HCEC 1CT (cell line): Measurements from ENCODE around the gene EGLN3.
"Not testable (repeated sequence)": the region's sequence is repeated elsewhere in the genome, so short reads cannot be mapped to it uniquely, and the experiment has no call there.

Experiments
- DNase-seq: peaks from one replicate; pipeline ENCODE4 v3.0.0-alpha.2; 2017

The EGLN3 gene

GRCh38 chr14:33950320-33951182, at the start of gene EGLN3:
Gene EGLN3 (minus strand): TSS chr14:33951074. CDS start chr14:33950752, 322 bp downstream.
- DNase-seq: no peak

GRCh38 chr14:34000396-34000795, 49.5 kb upstream of the EGLN3 start:
- no peak for DNase-seq

- DNase-seq: no peak
Observed at GRCh38 chr14:33999771-34000291, 49.0 kb upstream of the EGLN3 start.

DNA sequence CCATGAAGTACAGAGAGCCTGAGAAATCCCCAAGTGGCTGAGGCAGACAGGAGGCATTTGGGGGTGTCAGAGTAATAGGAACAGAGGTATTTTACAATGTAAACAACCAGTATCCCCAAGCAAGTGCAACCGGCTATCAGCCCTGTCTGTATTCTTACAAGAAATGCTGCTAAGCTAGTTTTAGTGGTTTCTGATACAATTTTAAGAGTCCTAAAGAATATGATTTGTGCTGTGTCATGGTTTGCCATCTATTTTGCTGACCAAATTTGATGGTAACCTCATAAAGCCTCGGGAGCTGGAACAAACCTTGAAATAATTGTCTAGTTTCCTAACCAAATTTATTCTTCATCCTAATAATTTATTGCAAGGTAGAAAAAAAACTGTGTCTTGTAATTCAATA, 46.7 kb upstream of the EGLN3 start:
- DNase-seq: no peak

DNA sequence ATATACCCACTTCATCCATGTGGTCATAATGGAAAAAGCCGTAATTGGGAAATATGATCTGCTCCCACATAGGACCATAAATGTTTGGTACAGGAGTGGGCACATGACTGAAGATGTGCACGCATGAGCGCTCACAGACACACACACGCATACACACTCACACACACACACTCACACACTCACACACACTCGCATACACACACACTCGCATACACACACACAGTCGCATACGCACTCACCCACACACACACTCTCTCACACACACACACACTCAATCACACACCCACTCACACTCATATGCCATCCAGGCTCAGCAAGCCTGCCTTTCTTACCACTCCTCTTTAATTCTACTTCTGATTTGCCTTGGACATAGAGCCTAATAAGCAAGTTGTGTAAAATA, 45.6 kb upstream of the EGLN3 start:
- DNase-seq: no peak

- DNase-seq: no peak
Observed at GRCh38 chr14:33993246-33993645, 42.4 kb upstream of the EGLN3 start.

GRCh38 chr14:33992274-33993007, 41.6 kb upstream of the EGLN3 start:
- no peak for DNase-seq

DNA sequence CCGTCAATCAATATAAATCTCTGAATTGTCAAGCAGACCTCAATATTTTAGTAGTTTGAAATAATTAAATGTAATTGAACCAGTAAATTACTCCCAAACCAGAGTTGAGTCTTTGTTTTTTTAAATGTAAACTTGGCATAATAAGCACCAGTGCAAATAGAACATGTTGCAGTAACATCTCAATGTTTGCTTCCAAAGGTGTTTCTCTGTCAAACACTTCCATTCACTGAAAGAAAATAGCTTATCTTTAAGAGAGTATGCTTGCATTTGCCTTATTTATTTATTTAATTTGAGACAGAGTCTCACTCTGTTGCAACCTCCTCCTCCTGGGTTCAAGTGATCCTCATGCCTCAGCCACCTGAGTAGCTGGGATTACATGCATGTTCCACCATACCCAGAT, 39.9 kb upstream of the EGLN3 start:
- no peak for DNase-seq

DNA sequence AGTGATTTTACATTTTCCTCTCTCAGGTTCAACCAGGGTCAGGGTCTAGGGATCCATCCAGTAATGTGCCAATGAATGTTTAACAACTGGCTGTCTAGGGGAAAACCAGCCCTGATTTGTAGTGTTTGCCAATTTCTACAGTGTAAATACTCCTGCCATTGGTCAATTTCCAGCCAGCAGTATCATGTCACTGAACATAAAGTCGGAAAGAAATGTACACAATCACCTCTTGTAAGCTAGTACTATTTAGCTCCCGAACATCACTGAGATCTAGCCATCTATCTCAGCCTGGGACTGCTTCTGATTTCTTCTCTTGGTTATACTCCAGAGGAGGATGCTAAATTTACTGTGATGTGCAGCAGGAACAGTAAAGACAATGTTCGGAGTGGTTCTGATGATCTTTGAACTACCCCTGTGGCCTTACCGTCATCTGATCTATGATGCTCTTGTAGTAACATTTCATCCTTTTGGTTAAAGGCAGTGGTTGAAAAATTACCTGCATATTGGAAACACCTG, 36.7 kb upstream of the EGLN3 start:
- no peak for DNase-seq

GRCh38 chr14:33986804-33987203, 35.9 kb upstream of the EGLN3 start:
- DNase-seq: no peak

- DNase-seq: no peak
Observed at GRCh38 chr14:33985242-33985641, 34.4 kb upstream of the EGLN3 start.

GRCh38 chr14:33979613-33980276, 28.9 kb upstream of the EGLN3 start:
- no peak for DNase-seq

GRCh38 chr14:33978892-33979612, 28.2 kb upstream of the EGLN3 start:
- DNase-seq: no peak

- DNase-seq: no peak
Observed at GRCh38 chr14:33972583-33973081, 21.8 kb upstream of the EGLN3 start.

DNA sequence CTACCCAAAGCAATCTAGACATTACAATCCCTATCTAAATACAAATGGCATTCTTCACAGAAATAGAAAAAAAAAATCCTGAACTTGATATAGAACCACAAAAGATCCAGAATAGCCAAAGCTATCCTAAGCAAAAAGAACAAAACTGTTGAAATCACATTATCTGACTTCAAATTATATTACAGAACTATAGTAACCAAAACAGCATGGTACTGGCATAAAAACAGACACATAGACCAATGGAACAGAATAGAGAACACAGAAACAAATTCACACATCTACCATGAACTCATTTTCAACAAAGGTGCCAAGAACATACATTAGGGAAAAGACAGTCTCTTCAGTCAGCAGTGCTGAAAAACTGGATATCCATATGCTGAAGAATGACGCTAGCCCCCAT, 19.0 kb upstream of the EGLN3 start:
- not testable (repeated sequence) for DNase-seq

- DNase-seq: no peak
Observed at GRCh38 chr14:33968722-33969121, 17.8 kb upstream of the EGLN3 start.

DNA sequence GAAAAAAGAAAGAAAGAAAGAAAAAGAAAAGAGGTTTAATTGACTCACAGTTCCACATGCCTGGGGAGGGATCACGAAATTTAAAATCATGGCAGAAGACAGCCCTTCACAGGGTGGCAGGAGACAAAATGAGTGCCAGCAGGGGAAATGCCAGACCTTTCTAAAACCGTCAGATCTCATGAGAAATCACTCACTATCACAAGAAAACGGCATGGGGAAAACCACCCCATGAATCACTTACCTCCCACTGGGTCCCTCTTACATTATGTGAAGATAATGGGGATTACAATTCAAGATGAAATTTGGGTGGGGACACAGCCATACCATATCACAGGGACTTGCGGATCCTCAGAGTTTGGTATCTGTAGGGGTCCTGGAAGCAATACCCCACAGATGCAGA, 16.3 kb upstream of the EGLN3 start:
- no peak for DNase-seq

GRCh38 chr14:33966276-33966675, 15.4 kb upstream of the EGLN3 start:
- DNase-seq: no peak

- DNase-seq: no peak
Observed at GRCh38 chr14:33964599-33965317, 13.9 kb upstream of the EGLN3 start.

GRCh38 chr14:33963892-33964291, 13.0 kb upstream of the EGLN3 start:
- no peak for DNase-seq

GRCh38 chr14:33962466-33962865, 11.6 kb upstream of the EGLN3 start:
- not testable (repeated sequence) for DNase-seq

DNA sequence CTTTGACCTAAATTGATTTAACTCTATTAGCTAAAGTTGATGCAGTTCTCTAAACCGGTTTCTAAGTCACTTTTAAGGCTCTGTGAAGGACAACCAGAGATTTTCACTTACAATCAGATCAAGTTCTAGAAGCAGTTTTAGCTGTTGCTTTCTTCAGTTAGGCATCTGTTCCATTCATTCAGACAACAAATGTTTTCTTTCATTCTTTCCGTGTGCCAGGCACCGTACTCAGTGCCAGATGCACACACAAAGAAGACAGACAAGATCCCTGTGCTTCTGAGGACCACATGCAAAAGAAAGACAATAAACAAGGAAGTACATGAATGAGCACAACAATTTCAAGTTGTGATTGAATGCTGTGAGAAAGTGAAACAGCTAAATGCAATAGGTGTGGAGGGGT, 11.1 kb upstream of the EGLN3 start:
- DNase-seq: no peak
